ENCODE measurements around the gene SCAMP4. TPM values are rescaled to one million over a fixed set of nuclear protein-coding genes. Genes with fewer than 3 reads are reported as not detected.

Gene SCAMP4
- total RNA-seq, 6 donors from 2014 or later, result 52.0 to 117 (median 75.3) TPM

DNA sequence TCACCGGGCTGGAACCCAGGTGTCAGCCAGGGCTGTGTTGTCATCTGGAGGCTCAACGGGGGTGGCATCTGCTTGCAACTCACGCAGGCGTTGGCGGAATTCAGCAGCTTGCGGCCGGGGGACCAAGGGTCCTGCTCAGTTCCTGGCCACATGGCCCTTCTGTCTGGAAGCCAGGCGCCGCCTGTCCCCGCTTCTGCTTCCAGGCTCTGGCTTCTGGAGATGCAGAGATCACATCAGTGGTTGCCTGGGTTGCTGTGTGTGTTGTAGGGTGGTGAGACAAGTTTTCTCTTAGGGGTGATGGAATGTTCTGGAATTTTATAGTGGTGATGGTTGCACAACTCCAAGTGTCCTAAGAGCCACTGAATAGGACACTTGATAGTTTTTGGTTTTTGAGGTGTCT, 5.0 kb downstream of the SCAMP4 start:
- peak overlapping the region; percentile 24 to 48 (median 40) for H3K27ac ChIP-seq
- H3K4me1 ChIP-seq, result peaks cover 28 to 47% (median 40%) of the 10 kb centered on the region in 4 donors
- H3K27me3 ChIP-seq, result no peaks in the 10 kb centered on the region
- ATAC-seq (ENCODE audit: low FRiP score in 2 of 2), result no peak
- DNase-seq, result peak in 1 of 2 donors; percentile 80
- 91 to 96% methylated on average over 4 to 10 of the region's 10 CpGs for WGBS, 2 donors
- no peak for TF ChIP-seq EP300 (IDR thresholded peaks at IDR 0.05)
- TF ChIP-seq, protein P1, sequence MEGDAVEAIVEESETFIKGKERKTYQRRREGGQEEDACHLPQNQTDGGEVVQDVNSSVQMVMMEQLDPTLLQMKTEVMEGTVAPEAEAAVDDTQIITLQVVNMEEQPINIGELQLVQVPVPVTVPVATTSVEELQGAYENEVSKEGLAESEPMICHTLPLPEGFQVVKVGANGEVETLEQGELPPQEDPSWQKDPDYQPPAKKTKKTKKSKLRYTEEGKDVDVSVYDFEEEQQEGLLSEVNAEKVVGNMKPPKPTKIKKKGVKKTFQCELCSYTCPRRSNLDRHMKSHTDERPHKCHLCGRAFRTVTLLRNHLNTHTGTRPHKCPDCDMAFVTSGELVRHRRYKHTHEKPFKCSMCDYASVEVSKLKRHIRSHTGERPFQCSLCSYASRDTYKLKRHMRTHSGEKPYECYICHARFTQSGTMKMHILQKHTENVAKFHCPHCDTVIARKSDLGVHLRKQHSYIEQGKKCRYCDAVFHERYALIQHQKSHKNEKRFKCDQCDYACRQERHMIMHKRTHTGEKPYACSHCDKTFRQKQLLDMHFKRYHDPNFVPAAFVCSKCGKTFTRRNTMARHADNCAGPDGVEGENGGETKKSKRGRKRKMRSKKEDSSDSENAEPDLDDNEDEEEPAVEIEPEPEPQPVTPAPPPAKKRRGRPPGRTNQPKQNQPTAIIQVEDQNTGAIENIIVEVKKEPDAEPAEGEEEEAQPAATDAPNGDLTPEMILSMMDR (IDR thresholded peaks at IDR 0.05), result no peak
- no peak for TF ChIP-seq POLR2AphosphoS5 (IDR thresholded peaks at IDR 0.05)
- no peak for TF ChIP-seq POLR2A (IDR thresholded peaks at IDR 0.05)
- no peaks in the 10 kb centered on the region for H3K9me3 ChIP-seq
- H3K36me3 ChIP-seq, result peaks cover 12 to 32% (median 25%) of the 10 kb centered on the region in 4 donors
- H3K4me3 ChIP-seq, result no peak overlapping the region

DNA sequence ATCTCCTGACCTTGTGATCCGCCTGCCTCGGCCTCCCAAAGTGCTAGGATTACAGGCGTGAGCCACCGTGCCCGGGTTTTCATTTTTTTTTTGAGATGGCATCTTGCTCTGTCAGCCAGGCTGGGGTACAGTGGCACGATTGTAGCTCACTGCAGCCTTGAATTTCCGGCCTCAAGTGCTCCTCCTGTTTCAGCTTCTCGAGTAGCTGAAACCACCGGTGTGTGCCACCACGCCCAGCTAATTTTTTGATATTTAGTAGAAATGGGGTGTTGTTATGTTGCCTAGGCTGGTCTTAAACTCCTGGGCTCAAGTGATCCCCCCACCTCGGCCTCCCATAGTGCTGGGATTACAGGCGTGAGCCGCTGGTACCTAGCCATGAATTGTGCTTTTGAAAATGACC, 5.9 kb downstream of the SCAMP4 start:
- no peak for DNase-seq
- 82 to 83% methylated on average over 13 of the region's 13 CpGs for WGBS, 2 donors
- H3K27ac ChIP-seq, result no peak overlapping the region
- H3K36me3 ChIP-seq, result peaks cover 12 to 34% (median 25%) of the 10 kb centered on the region in 4 donors
- TF ChIP-seq POLR2A (IDR thresholded peaks at IDR 0.05) (no peak), POLR2AphosphoS5 (IDR thresholded peaks at IDR 0.05) (no peak), EP300 (IDR thresholded peaks at IDR 0.05) (no peak)
- TF ChIP-seq, protein P1 (IDR thresholded peaks at IDR 0.05), result no peak
- no peaks in the 10 kb centered on the region for H3K27me3 ChIP-seq
- H3K9me3 ChIP-seq, result no peaks in the 10 kb centered on the region
- no peak overlapping the region for H3K4me3 ChIP-seq
- peaks cover 22 to 40% (median 35%) of the 10 kb centered on the region in 4 donors for H3K4me1 ChIP-seq
- ATAC-seq (ENCODE audit: low FRiP score in 2 of 2), result no peak

GRCh38 chr19:1911995-1912394, 6.8 kb downstream of the SCAMP4 start:
- no peaks in the 10 kb centered on the region for H3K27me3 ChIP-seq
- DNase-seq, result peak in 1 of 2 donors; percentile 88
- peaks cover 19 to 35% (median 29%) of the 10 kb centered on the region in 4 donors for H3K4me1 ChIP-seq
- ATAC-seq (ENCODE audit: low FRiP score in 2 of 2), result no peak
- TF ChIP-seq POLR2AphosphoS5 (IDR thresholded peaks at IDR 0.05), result no peak
- no peak for TF ChIP-seq POLR2A (IDR thresholded peaks at IDR 0.05)
- TF ChIP-seq, protein P1 (IDR thresholded peaks at IDR 0.05), result no peak
- no peak for TF ChIP-seq EP300 (IDR thresholded peaks at IDR 0.05)
- no peaks in the 10 kb centered on the region for H3K9me3 ChIP-seq
- peaks cover 12 to 34% (median 25%) of the 10 kb centered on the region in 4 donors for H3K36me3 ChIP-seq
- H3K27ac ChIP-seq, result no peak overlapping the region
- no peak overlapping the region for H3K4me3 ChIP-seq
- 91 to 95% methylated on average over 16 to 27 of the region's 37 CpGs for WGBS, 2 donors

GRCh38 chr19:1912760-1913505, 7.7 kb downstream of the SCAMP4 start:
- H3K4me3 ChIP-seq, result no peak overlapping the region
- peaks cover 12 to 40% (median 32%) of the 10 kb centered on the region in 4 donors for H3K36me3 ChIP-seq
- H3K4me1 ChIP-seq, result peaks cover 16 to 30% (median 22%) of the 10 kb centered on the region in 4 donors
- H3K27ac ChIP-seq, result no peak overlapping the region
- ATAC-seq (ENCODE audit: low FRiP score in 2 of 2), result no peak
- DNase-seq, result peak in 1 of 2 donors; percentile 84
- no peak for TF ChIP-seq EP300 (IDR thresholded peaks at IDR 0.05)
- TF ChIP-seq, protein P1 (IDR thresholded peaks at IDR 0.05), result no peak
- no peak for TF ChIP-seq POLR2AphosphoS5 (IDR thresholded peaks at IDR 0.05)
- TF ChIP-seq POLR2A (IDR thresholded peaks at IDR 0.05), result no peak
- H3K9me3 ChIP-seq, result no peaks in the 10 kb centered on the region
- 98 to 100% methylated on average over 56 to 77 of the region's 77 CpGs for WGBS, 2 donors
- no peaks in the 10 kb centered on the region for H3K27me3 ChIP-seq
